Tibial nerve (tissue), 4 donors: ENCODE measurements around the gene LELP1. TPM values are rescaled to one million over a fixed set of nuclear protein-coding genes. Genes with fewer than 3 reads are reported as not detected.

Experiments
- DNase-seq, 2 donors: peaks; one replicate each; pipeline ENCODE4 v3.0.0-alpha.2; 2019; ENCODE audit warnings: low spot score in 2 of 2
- H3K27ac ChIP-seq, 4 donors: fragments of 200-600 bp; sonication (generic) in 3 of 4; one replicate each; pipeline ENCODE4 v1.5.1; 2017 to 2019; ENCODE audit warnings: mild to moderate bottlenecking in 1 of 4
- H3K27me3 ChIP-seq, 2 donors: fragments of 200-600 bp; sonication (generic) in 1 of 2; one replicate each; pipeline versions ENCODE4 v1.5.1 to v1.6.0; 2017 to 2019
- H3K36me3 ChIP-seq, 3 donors: fragments of 200-600 bp; sonication (generic); one replicate each; pipeline ENCODE4 v1.5.1; 2018 to 2019
- H3K4me1 ChIP-seq, 4 donors: fragments of 200-600 bp; sonication (generic) in 3 of 4; one replicate each; pipeline ENCODE4 v1.5.1; 2017 to 2019
- H3K4me3 ChIP-seq, 4 donors: fragments of 200-600 bp; sonication (generic) in 3 of 4; one replicate each; pipeline ENCODE4 v1.5.1; 2017 to 2019; ENCODE audit warnings: mild to moderate bottlenecking in 1 of 4, moderate library complexity in 1 of 4
- H3K9me3 ChIP-seq, 4 donors: fragments of 200-600 bp; sonication (generic) in 3 of 4; one replicate each; pipeline ENCODE4 v1.5.1; 2017 to 2019
- CTCF ChIP-seq, 5 experiments: fragments of 200-600 bp in 3 of 5; fragments of 450-650 bp in 2 of 5; sonication (generic) in 3 of 5; IDR thresholded peaks; one replicate each; pipeline ENCODE4 v1.5.1; 2016 to 2019; ENCODE audit warnings: antibody characterized with exemption in 5 of 5, mild to moderate bottlenecking in 3 of 5, moderate library complexity in 2 of 5
- EP300 ChIP-seq, 2 donors: sonication (generic); formaldehyde crosslinking; IDR thresholded peaks; one replicate each; pipeline ENCODE4 v1.6.1; 2017; ENCODE audit warnings: antibody characterized with exemption in 2 of 2, mild to moderate bottlenecking in 1 of 2
- POLR2A ChIP-seq, 2 donors: fragments of 450-650 bp; IDR thresholded peaks; one replicate each; pipeline ENCODE4 v1.6.1; 2017; ENCODE audit warnings: antibody characterized with exemption in 2 of 2, mild to moderate bottlenecking in 2 of 2, moderate library complexity in 2 of 2
- WGBS, 2 donors: methylation state at CpG; one replicate each; pipeline ENCODE4 v1.1.5; 2018; 5-methylcytosine and 5-hydroxymethylcytosine counted together
- total RNA-seq, 4 donors: library from RNA; depleted of rRNA; stranded (reverse); fragments of >200 nt; gene quantifications; one replicate each; pipeline ENCODE4 v1.1.0, GENCODE V29; 2016

The LELP1 gene
- total RNA-seq, 4 donors from 2014 or later = not detected

DNA sequence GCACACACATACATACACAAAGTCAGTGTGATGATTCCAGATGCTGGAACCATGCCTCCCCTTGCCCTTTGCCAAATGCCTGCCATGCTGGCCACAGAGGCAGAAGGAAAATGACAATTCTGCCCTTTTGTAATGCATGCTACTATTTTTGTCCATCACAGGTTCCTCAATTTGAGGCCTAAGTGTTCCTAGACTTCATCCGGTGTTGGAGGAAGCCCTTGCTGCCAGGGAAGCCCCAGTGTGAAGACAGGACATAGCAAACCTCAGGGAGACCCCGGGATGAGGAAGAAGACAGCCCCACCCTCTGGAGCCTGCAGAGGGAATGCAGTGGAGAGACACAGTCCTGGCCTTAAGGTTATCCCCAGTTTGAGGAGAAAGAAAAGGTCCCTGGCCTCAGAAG, 28.6 kb downstream of the LELP1 start:
- WGBS, 2 donors = 55 to 74% methylated on average over 2 of the region's 2 CpGs
- no peak for DNase-seq
- H3K27me3 ChIP-seq = peaks cover 0 to 2% of the 10 kb centered on the region in 2 donors
- TF ChIP-seq CTCF (IDR thresholded peaks at IDR 0.05) = no peak
- peak in 1 of 2 donors; percentile 56 for TF ChIP-seq EP300 (IDR thresholded peaks at IDR 0.05)
- peaks cover 0 to 3% (median 0%) of the 10 kb centered on the region in 4 donors for H3K4me1 ChIP-seq
- no peaks in the 10 kb centered on the region for H3K9me3 ChIP-seq
- H3K4me3 ChIP-seq = no peak overlapping the region
- H3K27ac ChIP-seq = no peak overlapping the region
- H3K36me3 ChIP-seq = no peaks in the 10 kb centered on the region

GRCh38 chr1:153232553-153232952, 29.3 kb downstream of the LELP1 start:
- H3K36me3 ChIP-seq = no peaks in the 10 kb centered on the region
- TF ChIP-seq POLR2A (IDR thresholded peaks at IDR 0.05) (no peak), CTCF (IDR thresholded peaks at IDR 0.05) (no peak), EP300 (IDR thresholded peaks at IDR 0.05) (no peak)
- H3K4me1 ChIP-seq = peaks cover 0 to 3% (median 0%) of the 10 kb centered on the region in 4 donors
- WGBS, 2 donors = 60 to 62% methylated on average over 3 of the region's 3 CpGs
- no peaks in the 10 kb centered on the region for H3K9me3 ChIP-seq
- DNase-seq = no peak
- H3K27ac ChIP-seq = no peak overlapping the region
- no peaks in the 10 kb centered on the region for H3K27me3 ChIP-seq
- no peak overlapping the region for H3K4me3 ChIP-seq

DNA sequence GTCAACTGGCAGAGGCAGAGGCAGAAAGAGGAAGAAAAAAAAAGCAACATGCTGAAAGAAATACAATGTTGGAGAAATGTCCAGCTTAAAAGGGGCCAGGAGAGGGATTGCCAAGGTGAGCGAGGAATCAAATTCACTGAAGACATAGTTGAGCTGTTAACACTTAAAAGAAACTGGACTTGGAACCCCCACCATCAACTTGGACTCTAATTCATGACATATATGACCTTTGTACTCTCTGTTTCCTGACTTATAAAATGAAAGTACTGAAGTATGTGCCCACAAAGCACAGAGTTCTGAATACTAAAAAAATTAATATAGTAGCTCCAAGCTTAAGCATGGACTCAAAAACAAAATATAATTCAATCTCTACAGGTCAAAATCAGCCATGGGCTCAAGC, 30.2 kb downstream of the LELP1 start:
- no peak overlapping the region for H3K4me3 ChIP-seq
- no peak overlapping the region for H3K27ac ChIP-seq
- H3K36me3 ChIP-seq = no peaks in the 10 kb centered on the region
- TF ChIP-seq CTCF (IDR thresholded peaks at IDR 0.05) (no peak), POLR2A (IDR thresholded peaks at IDR 0.05) (no peak)
- peaks cover 0 to 3% (median 0%) of the 10 kb centered on the region in 4 donors for H3K4me1 ChIP-seq
- 44 to 47% methylated on average over 1 of the region's 1 CpG for WGBS, 2 donors
- no peak for DNase-seq
- no peaks in the 10 kb centered on the region for H3K27me3 ChIP-seq
- no peaks in the 10 kb centered on the region for H3K9me3 ChIP-seq

- 48 to 55% methylated on average over 2 of the region's 2 CpGs for WGBS, 2 donors
- H3K36me3 ChIP-seq = no peaks in the 10 kb centered on the region
- no peak overlapping the region for H3K4me3 ChIP-seq
- H3K27ac ChIP-seq = no peak overlapping the region
- H3K9me3 ChIP-seq = no peaks in the 10 kb centered on the region
- TF ChIP-seq POLR2A (IDR thresholded peaks at IDR 0.05) (no peak), EP300 (IDR thresholded peaks at IDR 0.05) (no peak), CTCF (IDR thresholded peaks at IDR 0.05) (no peak)
- H3K4me1 ChIP-seq = no peaks in the 10 kb centered on the region
- H3K27me3 ChIP-seq = no peaks in the 10 kb centered on the region
- DNase-seq = no peak
These were observed 35.3 kb downstream of the LELP1 start for GRCh38 chr1:153238527-153238926.

GRCh38 chr1:153242160-153242559, 38.9 kb downstream of the LELP1 start:
- Histone ChIP-seq H3K9me3 (no peaks in the 10 kb centered on the region), H3K27me3 (no peaks in the 10 kb centered on the region), H3K27ac (no peak overlapping the region), H3K4me1 (no peaks in the 10 kb centered on the region), H3K36me3 (no peaks in the 10 kb centered on the region), H3K4me3 (no peak overlapping the region)
- TF ChIP-seq EP300 (IDR thresholded peaks at IDR 0.05) = no peak
- TF ChIP-seq CTCF (IDR thresholded peaks at IDR 0.05) = no peak
- no peak for TF ChIP-seq POLR2A (IDR thresholded peaks at IDR 0.05)
- no peak for DNase-seq
- 90 to 91% methylated on average over 1 of the region's 1 CpG for WGBS, 2 donors
